Measurements from ENCODE around the gene FUT9. TPM values are rescaled to one million over a fixed set of nuclear protein-coding genes. Genes with fewer than 3 reads are reported as not detected.

Gene FUT9
- total RNA-seq, 1 donor: not detected

DNA sequence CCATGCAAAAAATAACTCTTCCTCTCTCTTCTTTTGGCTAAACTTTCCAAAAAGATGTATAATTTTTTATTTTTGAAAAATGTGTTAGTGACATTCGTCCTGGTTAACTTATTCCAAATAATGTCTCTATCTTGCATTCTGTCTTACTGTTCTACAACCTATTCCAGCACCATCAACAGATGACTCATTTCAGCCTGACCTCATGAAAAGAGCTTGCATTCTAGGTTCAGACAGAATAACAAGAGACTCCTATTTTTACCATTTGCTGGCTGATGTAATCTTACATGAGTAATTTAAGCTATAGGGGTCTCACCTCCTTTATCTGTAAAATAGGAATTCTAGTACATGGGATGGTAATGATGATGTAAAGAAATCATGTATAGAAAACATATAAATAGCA lies 109.0 kb downstream of the FUT9 start:
- no peak overlapping the region for H3K4me3 ChIP-seq (ENCODE audit: low read depth, low read length)
- TF ChIP-seq, protein P1, sequence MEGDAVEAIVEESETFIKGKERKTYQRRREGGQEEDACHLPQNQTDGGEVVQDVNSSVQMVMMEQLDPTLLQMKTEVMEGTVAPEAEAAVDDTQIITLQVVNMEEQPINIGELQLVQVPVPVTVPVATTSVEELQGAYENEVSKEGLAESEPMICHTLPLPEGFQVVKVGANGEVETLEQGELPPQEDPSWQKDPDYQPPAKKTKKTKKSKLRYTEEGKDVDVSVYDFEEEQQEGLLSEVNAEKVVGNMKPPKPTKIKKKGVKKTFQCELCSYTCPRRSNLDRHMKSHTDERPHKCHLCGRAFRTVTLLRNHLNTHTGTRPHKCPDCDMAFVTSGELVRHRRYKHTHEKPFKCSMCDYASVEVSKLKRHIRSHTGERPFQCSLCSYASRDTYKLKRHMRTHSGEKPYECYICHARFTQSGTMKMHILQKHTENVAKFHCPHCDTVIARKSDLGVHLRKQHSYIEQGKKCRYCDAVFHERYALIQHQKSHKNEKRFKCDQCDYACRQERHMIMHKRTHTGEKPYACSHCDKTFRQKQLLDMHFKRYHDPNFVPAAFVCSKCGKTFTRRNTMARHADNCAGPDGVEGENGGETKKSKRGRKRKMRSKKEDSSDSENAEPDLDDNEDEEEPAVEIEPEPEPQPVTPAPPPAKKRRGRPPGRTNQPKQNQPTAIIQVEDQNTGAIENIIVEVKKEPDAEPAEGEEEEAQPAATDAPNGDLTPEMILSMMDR (IDR thresholded peaks at IDR 0.05; ENCODE audit: insufficient read depth, low read depth, low read length): no peak
- no peak for DNase-seq (ENCODE audit: low read depth)

DNA sequence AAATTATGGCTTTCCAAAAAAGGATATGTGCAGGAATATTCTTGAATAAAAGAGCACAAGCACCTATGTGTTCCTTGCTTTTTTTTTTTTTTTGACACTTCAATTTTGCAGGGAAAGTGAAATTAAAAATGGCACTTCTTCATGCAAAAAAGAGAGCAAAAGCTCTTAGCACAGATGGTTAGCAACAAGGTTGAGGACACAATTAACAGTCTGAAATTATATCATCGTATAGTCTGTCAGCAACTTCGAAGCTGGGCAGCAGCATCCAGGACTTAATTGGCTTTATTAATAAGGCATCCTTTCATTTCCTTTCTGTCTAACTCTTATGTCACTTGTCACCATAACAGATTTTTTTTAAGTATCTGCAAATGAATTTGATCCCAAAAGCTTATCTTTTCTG lies 122.6 kb downstream of the FUT9 start:
- no peak overlapping the region for H3K4me3 ChIP-seq (ENCODE audit: low read depth, low read length)
- TF ChIP-seq, protein P1 (IDR thresholded peaks at IDR 0.05; ENCODE audit: insufficient read depth, low read depth, low read length): no peak
- DNase-seq (ENCODE audit: low read depth): no peak

DNA sequence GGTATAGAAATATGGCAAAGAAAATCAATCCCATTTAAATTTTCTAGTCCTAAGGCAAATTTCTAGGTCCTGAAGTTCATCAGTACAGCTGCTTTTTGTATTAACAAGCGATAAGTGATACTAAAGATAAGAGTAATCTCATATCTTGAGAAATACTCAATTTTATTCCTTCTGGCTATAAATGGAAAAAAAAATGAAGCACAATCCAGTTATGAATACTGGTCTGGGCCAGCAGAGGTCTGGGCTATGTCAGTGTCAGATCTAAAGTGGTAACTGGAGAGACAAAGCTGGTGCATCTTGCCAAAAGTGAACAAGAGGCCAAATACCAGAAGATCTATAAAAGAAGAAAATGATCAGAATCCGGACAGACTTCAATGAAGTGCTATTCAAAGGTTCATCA lies 126.4 kb downstream of the FUT9 start:
- TF ChIP-seq, protein P1 (IDR thresholded peaks at IDR 0.05; ENCODE audit: insufficient read depth, low read depth, low read length): no peak
- H3K4me3 ChIP-seq (ENCODE audit: low read depth, low read length): no peak overlapping the region
- DNase-seq (ENCODE audit: low read depth): no peak

DNA sequence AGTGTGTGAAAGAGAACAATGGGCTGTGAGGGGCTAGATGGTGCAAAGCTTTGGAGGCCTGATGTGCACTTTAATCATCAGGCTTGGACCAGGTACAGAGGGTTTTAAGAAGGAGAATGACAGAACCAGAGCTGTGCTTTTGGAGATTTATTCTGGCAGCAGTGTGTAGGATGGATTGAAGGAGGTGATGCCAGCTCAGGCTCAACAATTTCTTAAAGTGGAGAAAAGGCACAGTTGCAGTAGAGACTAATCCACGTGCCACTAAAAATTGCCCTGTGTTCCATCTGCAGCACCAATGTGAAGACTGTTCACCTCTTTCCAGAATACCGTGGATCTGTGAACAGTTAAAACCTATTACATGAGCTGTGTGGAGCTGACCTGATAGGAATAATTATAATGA lies 134.7 kb downstream of the FUT9 start:
- DNase-seq (ENCODE audit: low read depth): no peak
- TF ChIP-seq, protein P1 (IDR thresholded peaks at IDR 0.05; ENCODE audit: insufficient read depth, low read depth, low read length): no peak
- H3K4me3 ChIP-seq (ENCODE audit: low read depth, low read length): no peak overlapping the region

DNA sequence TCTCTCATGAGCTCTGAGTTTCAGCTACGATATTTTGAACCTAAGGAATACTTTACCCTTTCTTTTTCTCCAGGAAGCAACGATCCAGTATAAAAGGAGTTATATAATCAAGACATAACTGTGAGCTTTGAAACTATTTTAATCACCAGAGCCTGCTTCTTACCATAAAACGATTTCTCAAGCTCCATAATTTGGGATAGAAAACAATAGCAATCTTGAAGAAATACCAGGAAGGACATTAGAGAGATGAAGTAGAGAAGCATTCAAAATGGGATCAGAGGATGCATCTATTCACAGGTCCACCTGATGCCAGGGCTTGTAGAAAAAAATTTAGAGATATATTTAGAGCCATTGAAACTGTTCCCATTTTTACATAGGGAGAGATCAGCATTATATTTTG lies 135.9 kb downstream of the FUT9 start:
- H3K4me3 ChIP-seq (ENCODE audit: low read depth, low read length): no peak overlapping the region
- TF ChIP-seq, protein P1 (IDR thresholded peaks at IDR 0.05; ENCODE audit: insufficient read depth, low read depth, low read length): no peak
- DNase-seq (ENCODE audit: low read depth): no peak

DNA sequence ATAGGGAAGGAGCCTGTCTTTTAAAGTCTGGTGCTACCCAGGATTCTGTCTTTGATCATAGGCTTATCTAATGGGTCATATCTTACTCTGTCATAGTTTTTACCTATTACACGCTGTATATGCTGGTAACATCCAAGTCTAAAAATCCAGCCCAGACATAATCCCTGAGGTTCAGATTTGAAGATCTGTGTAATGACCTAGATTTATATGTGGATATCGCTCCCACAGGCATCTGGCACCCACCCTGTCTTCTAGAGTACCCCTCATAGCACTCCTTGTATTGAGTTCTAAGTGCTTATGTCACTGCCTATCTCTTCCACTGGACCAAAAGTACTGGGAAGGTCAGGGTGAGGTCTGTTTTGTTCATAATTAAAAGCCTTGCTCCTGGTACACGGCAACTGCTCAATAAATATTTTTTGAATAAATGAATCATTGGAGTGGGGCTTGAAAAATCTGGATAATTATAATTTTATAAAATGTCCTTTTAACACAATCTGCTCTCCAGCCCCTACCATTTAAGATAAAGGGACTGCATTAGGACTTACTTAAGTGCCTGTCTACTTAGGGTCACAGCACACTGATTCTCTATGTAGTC lies 136.4 kb downstream of the FUT9 start:
- H3K4me3 ChIP-seq (ENCODE audit: low read depth, low read length): no peak overlapping the region
- TF ChIP-seq, protein P1 (IDR thresholded peaks at IDR 0.05; ENCODE audit: insufficient read depth, low read depth, low read length): no peak
- no peak for DNase-seq (ENCODE audit: low read depth)

DNA sequence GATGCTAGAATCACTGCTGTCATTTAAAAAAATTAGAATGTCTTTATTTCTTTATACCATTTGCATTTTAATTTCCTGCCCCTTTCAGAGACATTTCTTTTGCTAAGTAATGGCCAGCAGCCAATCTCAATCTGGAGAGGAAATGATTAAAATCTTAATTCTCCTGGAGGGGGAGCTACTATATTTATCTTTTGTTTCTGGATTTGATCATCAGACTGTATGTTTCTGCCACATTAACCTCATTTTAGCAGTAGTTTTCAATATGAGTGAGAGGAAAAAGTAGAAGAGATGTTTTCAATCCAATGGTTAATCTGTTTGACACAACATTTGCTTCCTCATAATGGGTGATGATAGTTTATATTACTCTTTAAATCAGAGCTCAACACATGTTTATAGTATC lies 138.0 kb downstream of the FUT9 start:
- TF ChIP-seq, protein P1 (IDR thresholded peaks at IDR 0.05; ENCODE audit: insufficient read depth, low read depth, low read length): no peak
- no peak for DNase-seq (ENCODE audit: low read depth)
- H3K4me3 ChIP-seq (ENCODE audit: low read depth, low read length): no peak overlapping the region
